HL-60 (cell line): ENCODE results near the gene KIAA0825.

Experiments used
- CTCF ChIP-seq: IDR thresholded peaks from one replicate; pipeline ENCODE4 v1.5.1; 2011; ENCODE audit warnings: low read length, control low read depth, inconsistent platforms; ENCODE audit not compliant: insufficient read depth
- POLR2AphosphoS5 ChIP-seq: IDR thresholded peaks from 2 replicates; pipeline ENCODE4 v1.6.1; 2012; ENCODE audit warnings: low read depth
- SPI1 ChIP-seq: IDR thresholded peaks from 2 replicates; pipeline ENCODE4 v1.6.1; 2012; ENCODE audit warnings: low read depth, mild to moderate bottlenecking, borderline replicate concordance

- no peak for TF ChIP-seq SPI1
- no peak for TF ChIP-seq CTCF
- TF ChIP-seq POLR2AphosphoS5, result no peak
Observed at GRCh38 chr5:94361832-94362796, 256.3 kb downstream of the KIAA0825 start.
